Natural killer cell (primary cell): ENCODE results near the gene DENND1B. TPM values are rescaled to one million over a fixed set of nuclear protein-coding genes. Genes with fewer than 3 reads are reported as not detected.
A peak's percentile ranks its signal among the peaks of the same experiment; 100 is the strongest.

Experiments used
- ATAC-seq, 3 donors: fragments of 150-1000 bp in 2 of 3; fragments of 200-7000 bp in 1 of 3; cut with Tn5 transposase; 1 replicate in 1 of 3; 2 replicates in 2 of 3; pipeline ENCODE4 v1.10.0; 2021; ENCODE audit warnings: mild to moderate bottlenecking in 2 of 3, moderate library complexity in 2 of 3
- DNase-seq, 2 donors: peaks; one replicate each; pipeline versions ENCODE4 v3.0.0 to v3.0.0-alpha.2; 2013 to 2021; ENCODE audit warnings: mixed read lengths in 1 of 2
- H3K27ac ChIP-seq: one replicate; pipeline ENCODE4 v1.5.1; 2013; ENCODE audit warnings: mild to moderate bottlenecking, low read length
- H3K27me3 ChIP-seq: one replicate; pipeline ENCODE4 v1.6.1; 2013; ENCODE audit warnings: low read length; ENCODE audit not compliant: control insufficient read depth, insufficient read depth
- H3K36me3 ChIP-seq: one replicate; pipeline ENCODE4 v1.6.1; 2013; ENCODE audit warnings: low read length; ENCODE audit not compliant: control insufficient read depth, insufficient read depth
- H3K4me1 ChIP-seq: one replicate; pipeline ENCODE4 v1.6.1; 2013; ENCODE audit warnings: low read length; ENCODE audit not compliant: control insufficient read depth, insufficient read depth
- H3K4me3 ChIP-seq: one replicate; pipeline ENCODE4 v1.5.1; 2013; ENCODE audit warnings: low read length
- H3K9me3 ChIP-seq: one replicate; pipeline ENCODE4 v1.6.1; 2013; ENCODE audit warnings: low read length; ENCODE audit not compliant: control insufficient read depth, insufficient read depth
- H3K27ac Mint-ChIP-seq, 2 donors: one replicate each; pipeline ENCODE4 v1.8.0; 2022; ENCODE audit warnings: mild to moderate bottlenecking in 2 of 2, mixed read lengths in 2 of 2, moderate library complexity in 1 of 2
- H3K27me3 Mint-ChIP-seq, 2 donors: one replicate each; pipeline ENCODE4 v1.8.0; 2022; ENCODE audit warnings: low read depth in 2 of 2, mixed read lengths in 2 of 2
- H3K36me3 Mint-ChIP-seq: one replicate; pipeline ENCODE4 v1.8.0; 2022; ENCODE audit warnings: mixed read lengths
- H3K4me1 Mint-ChIP-seq, 2 donors: one replicate each; pipeline ENCODE4 v1.8.0; 2022; ENCODE audit warnings: mixed read lengths in 2 of 2
- H3K4me3 Mint-ChIP-seq: one replicate; pipeline ENCODE4 v1.8.0; 2022; ENCODE audit warnings: mild to moderate bottlenecking, moderate library complexity, mixed read lengths
- H3K9me3 Mint-ChIP-seq, 2 donors: one replicate each; pipeline ENCODE4 v1.8.0; 2022; ENCODE audit warnings: mixed read lengths in 2 of 2
- WGBS: methylation state at CpG from one replicate; pipeline ENCODE4 v1.1.7; 2013; ENCODE audit warnings: missing lambda C conversion rate; ENCODE audit not compliant: insufficient coverage; 5-methylcytosine and 5-hydroxymethylcytosine counted together
- intact Hi-C: fragments of 100-400 bp; cut with micrococcal nuclease; formaldehyde crosslinking; loops from one replicate; pipeline ENCODE4 v1.14.2; 2022
- total RNA-seq, 4 donors: library from RNA; stranded (reverse); fragments of 120-200 nt in 1 of 4; gene quantifications; one replicate each; pipeline versions ENCODE4 v1.2.3 to v1.2.4, GENCODE V29; 2013 to 2022
- TF ChIP-seq, protein P1 (sequence below): fragments of 200-600 bp; IDR thresholded peaks from one replicate; pipeline ENCODE4 v1.8.0; 2022; ENCODE audit warnings: antibody characterized with exemption

The DENND1B gene
- total RNA-seq, 3 donors from 2014 or later (not counting 1 experiment from before 2014, with no cell fraction given): 35.4 to 62.5 (median 37.5) TPM

GRCh38 chr1:197521118-197521739, 254.1 kb downstream of the DENND1B start:
- H3K9me3 Mint-ChIP-seq: no peaks in the 10 kb centered on the region
- no peaks in the 10 kb centered on the region for H3K36me3 Mint-ChIP-seq
- H3K27me3 ChIP-seq: no peaks in the 10 kb centered on the region
- no peaks in the 10 kb centered on the region for H3K36me3 ChIP-seq
- TF ChIP-seq, protein P1, sequence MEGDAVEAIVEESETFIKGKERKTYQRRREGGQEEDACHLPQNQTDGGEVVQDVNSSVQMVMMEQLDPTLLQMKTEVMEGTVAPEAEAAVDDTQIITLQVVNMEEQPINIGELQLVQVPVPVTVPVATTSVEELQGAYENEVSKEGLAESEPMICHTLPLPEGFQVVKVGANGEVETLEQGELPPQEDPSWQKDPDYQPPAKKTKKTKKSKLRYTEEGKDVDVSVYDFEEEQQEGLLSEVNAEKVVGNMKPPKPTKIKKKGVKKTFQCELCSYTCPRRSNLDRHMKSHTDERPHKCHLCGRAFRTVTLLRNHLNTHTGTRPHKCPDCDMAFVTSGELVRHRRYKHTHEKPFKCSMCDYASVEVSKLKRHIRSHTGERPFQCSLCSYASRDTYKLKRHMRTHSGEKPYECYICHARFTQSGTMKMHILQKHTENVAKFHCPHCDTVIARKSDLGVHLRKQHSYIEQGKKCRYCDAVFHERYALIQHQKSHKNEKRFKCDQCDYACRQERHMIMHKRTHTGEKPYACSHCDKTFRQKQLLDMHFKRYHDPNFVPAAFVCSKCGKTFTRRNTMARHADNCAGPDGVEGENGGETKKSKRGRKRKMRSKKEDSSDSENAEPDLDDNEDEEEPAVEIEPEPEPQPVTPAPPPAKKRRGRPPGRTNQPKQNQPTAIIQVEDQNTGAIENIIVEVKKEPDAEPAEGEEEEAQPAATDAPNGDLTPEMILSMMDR: peak; percentile 84
- 40% methylated on average over 1 of the region's 2 CpGs for WGBS
- no peak overlapping the region for H3K4me3 ChIP-seq
- DNase-seq (peak in 1 of 2 donors; percentile 63), ATAC-seq (peak in 2 of 3 donors; percentile 57 to 64)
- no peaks in the 10 kb centered on the region for H3K27me3 Mint-ChIP-seq
- H3K27ac Mint-ChIP-seq: no peak overlapping the region
- no peaks in the 10 kb centered on the region for H3K9me3 ChIP-seq
- peaks cover 0 to 5% of the 10 kb centered on the region in 2 donors for H3K4me1 Mint-ChIP-seq
- no peak overlapping the region for H3K27ac ChIP-seq
- intact Hi-C loops: loop anchor here (2.0 to 10.0 kb wide), 3 partner anchors 348 to 634 kb away; partner anchors contain the start of gene NEK7
- no peak overlapping the region for H3K4me3 Mint-ChIP-seq
- no peaks in the 10 kb centered on the region for H3K4me1 ChIP-seq

DNA sequence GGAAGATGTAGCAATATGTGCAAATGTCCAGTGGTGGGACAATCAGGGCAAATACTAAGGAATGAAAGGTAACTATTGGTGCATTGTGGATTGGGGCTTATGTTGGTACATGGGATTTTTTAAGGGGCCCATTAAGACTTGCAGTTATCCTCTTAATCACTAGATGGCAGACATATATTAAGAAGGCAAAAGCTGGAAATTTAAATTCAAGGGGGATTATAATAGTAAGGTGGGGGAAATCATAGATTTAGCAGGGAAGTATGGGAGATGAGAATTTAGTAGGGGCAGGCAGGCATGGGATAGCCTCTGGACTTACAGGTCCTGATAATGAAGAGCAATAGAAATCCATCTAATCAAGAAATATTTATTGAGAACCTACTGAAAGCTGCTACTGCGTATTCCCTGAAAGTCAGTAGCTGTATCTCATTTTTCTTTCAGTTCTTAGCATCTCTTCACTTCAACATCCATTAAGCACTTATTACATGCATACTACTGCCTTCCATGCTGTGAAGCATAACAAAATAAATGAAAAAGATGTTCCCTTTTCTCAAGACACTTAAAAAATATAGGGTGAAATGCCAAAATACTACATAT, 255.4 kb downstream of the DENND1B start:
- no peaks in the 10 kb centered on the region for H3K27me3 Mint-ChIP-seq
- WGBS: 100% methylated on average over 1 of the region's 1 CpG
- TF ChIP-seq, protein P1: peak; percentile 52
- H3K27ac Mint-ChIP-seq: no peak overlapping the region
- H3K4me1 Mint-ChIP-seq: peaks cover 0 to 5% of the 10 kb centered on the region in 2 donors
- intact Hi-C loops: loop anchor here (2.0 to 10.0 kb wide), 3 partner anchors 349 to 635 kb away; partner anchors contain the start of gene NEK7
- ATAC-seq (peak in 2 of 3 donors; percentile 42 to 55), DNase-seq (peak in 1 of 2 donors; percentile 37)
- no peaks in the 10 kb centered on the region for H3K4me1 ChIP-seq
- H3K9me3 Mint-ChIP-seq: no peaks in the 10 kb centered on the region
- no peak overlapping the region for H3K27ac ChIP-seq
- H3K4me3 ChIP-seq: no peak overlapping the region
- no peaks in the 10 kb centered on the region for H3K9me3 ChIP-seq
- H3K4me3 Mint-ChIP-seq: no peak overlapping the region
- no peaks in the 10 kb centered on the region for H3K36me3 ChIP-seq
- no peaks in the 10 kb centered on the region for H3K36me3 Mint-ChIP-seq
- H3K27me3 ChIP-seq: no peaks in the 10 kb centered on the region

GRCh38 chr1:197515421-197515820, 259.9 kb downstream of the DENND1B start:
- H3K4me1 Mint-ChIP-seq: peaks cover 0 to 5% of the 10 kb centered on the region in 2 donors
- H3K27ac Mint-ChIP-seq: no peak overlapping the region
- H3K36me3 ChIP-seq: peaks cover 9% of the 10 kb centered on the region
- ATAC-seq: no peak
- no peaks in the 10 kb centered on the region for H3K9me3 ChIP-seq
- H3K9me3 Mint-ChIP-seq: no peaks in the 10 kb centered on the region
- H3K36me3 Mint-ChIP-seq: peaks cover 6% of the 10 kb centered on the region
- WGBS: 88% methylated on average over 1 of the region's 1 CpG
- no peaks in the 10 kb centered on the region for H3K27me3 ChIP-seq
- H3K4me1 ChIP-seq: no peaks in the 10 kb centered on the region
- TF ChIP-seq, protein P1: no peak
- H3K4me3 ChIP-seq: no peak overlapping the region
- no peak for DNase-seq
- no peaks in the 10 kb centered on the region for H3K27me3 Mint-ChIP-seq
- no peak overlapping the region for H3K27ac ChIP-seq
- intact Hi-C loops: no loop called here
- H3K4me3 Mint-ChIP-seq: no peak overlapping the region
